Measurements from ENCODE around the gene BCDIN3D. TPM values are rescaled to one million over a fixed set of nuclear protein-coding genes. Genes with fewer than 3 reads are reported as not detected.

The BCDIN3D gene
- total RNA-seq, 1 experiment from 2014 or later = 3.3 TPM

GRCh38 chr12:49892084-49892731 lies 49.3 kb upstream of the BCDIN3D start:
- TF ChIP-seq CTCF (conservative IDR thresholded peaks at IDR 0.05) = no peak
- Mint-ChIP-seq H3K27me3 (ENCODE audit: low read depth) (peaks cover 34% of the 10 kb centered on the region), H3K27ac (no peak overlapping the region; a peak in 1 of 7 replicates), H3K9me3 (no peaks in the 10 kb centered on the region; a peak in 1 of 5 replicates), H3K4me3 (no peak overlapping the region; a peak in 2 of 5 replicates), H3K4me1 (peaks cover 37 to 43% of the 10 kb centered on the region in 2 experiments), H3K36me3 (ENCODE audit: insufficient read depth in 1 of 3, low read depth in 3 of 3) (no peaks in the 10 kb centered on the region)
- Histone ChIP-seq H3K9me3 (ENCODE audit: control insufficient read depth, low read depth, low read length) (no peaks in the 10 kb centered on the region), H3K79me2 (ENCODE audit: insufficient read depth, low read length) (no peaks in the 10 kb centered on the region), H4K91ac (ENCODE audit: insufficient read length, low read depth, low read length) (no peak overlapping the region), H2AFZ (ENCODE audit: low read length) (no peak overlapping the region), H3K23me2 (ENCODE audit: insufficient read length, low read depth, low read length, poor library complexity, severe bottlenecking) (no peaks in the 10 kb centered on the region), H3K27ac (ENCODE audit: insufficient read length, low read depth, low read length) (no peak overlapping the region), H3K4me2 (ENCODE audit: insufficient read depth, insufficient read length, low read length) (no peak overlapping the region), H3K56ac (ENCODE audit: insufficient read length, low read depth, low read length) (no peak overlapping the region), H4K8ac (replicated peaks; ENCODE audit: insufficient read length, low read depth, low read length) (no peak overlapping the region), H2BK5ac (ENCODE audit: insufficient read length, low read length) (no peak overlapping the region), H3K27me3 (ENCODE audit: insufficient read depth, low read length) (no peaks in the 10 kb centered on the region), H3K14ac (ENCODE audit: insufficient read depth, low read length) (no peak overlapping the region), H3K79me1 (ENCODE audit: insufficient read depth, low read depth, low read length, poor library complexity, severe bottlenecking) (no peaks in the 10 kb centered on the region), H2BK15ac (ENCODE audit: low read depth, low read length) (no peak overlapping the region), H3K18ac (ENCODE audit: insufficient read length, low read depth, low read length) (no peak overlapping the region), H3K4me1 (ENCODE audit: insufficient read depth, low read length) (no peaks in the 10 kb centered on the region; the same call in 1 of the 2 replicates), H3K9ac (ENCODE audit: extremely low read depth, insufficient read length, low read length) (no peak overlapping the region), H2AK5ac (ENCODE audit: insufficient read length, low read length) (no peak overlapping the region), H2BK12ac (ENCODE audit: insufficient read length, low read depth, low read length) (no peak overlapping the region), H4K5ac (ENCODE audit: insufficient read length, low read depth, low read length) (no peak overlapping the region), H4K20me1 (ENCODE audit: control insufficient read depth, insufficient read depth, insufficient read length) (no peaks in the 10 kb centered on the region), H3K23ac (ENCODE audit: insufficient read length, low read depth, low read length) (no peak overlapping the region), H2BK120ac (ENCODE audit: low read depth, low read length, poor library complexity, severe bottlenecking) (no peak overlapping the region), H3K4ac (ENCODE audit: low read depth, low read length) (no peak overlapping the region), H3T11ph (ENCODE audit: low read length) (no peak overlapping the region), H2BK20ac (ENCODE audit: low read depth, low read length, poor library complexity, severe bottlenecking) (no peak overlapping the region)
- DNase-seq = no peak
- WGBS (ENCODE audit: extremely low coverage, insufficient read length, low lambda C conversion rate) = no CpG with 5 or more reads among the region's 10 CpGs
